K562 (cell line): ENCODE data around the gene DCTD. TPM values are rescaled to one million over a fixed set of nuclear protein-coding genes. Genes with fewer than 3 reads are reported as not detected.

ENCODE experiments used
- BRF1 ChIP-seq: IDR thresholded peaks from 3 replicates; pipeline ENCODE4 v1.6.1; 2011; ENCODE audit warnings: borderline replicate concordance, mild to moderate bottlenecking; ENCODE audit not compliant: insufficient read length; ENCODE audit errors: extremely low read depth
- CC2D1A ChIP-seq: fragments of 450-650 bp; IDR thresholded peaks from 2 replicates; pipeline ENCODE4 v1.6.1; 2017; ENCODE audit warnings: mild to moderate bottlenecking
- GATA2 ChIP-seq: sonication (generic); formaldehyde crosslinking; IDR thresholded peaks from 2 replicates; pipeline ENCODE4 v1.4.0; 2020; ENCODE audit warnings: mild to moderate bottlenecking, missing genetic modification reagents
- HCFC1 ChIP-seq: IDR thresholded peaks from 2 replicates; pipeline ENCODE4 v1.6.1; 2012; ENCODE audit warnings: low read depth, low read length, improper control_type of control experiment
- HDAC8 ChIP-seq: fragments of 450-650 bp; IDR thresholded peaks from 2 replicates; pipeline ENCODE4 v1.6.1; 2016; ENCODE audit warnings: mild to moderate bottlenecking, missing genetic modification characterization, moderate library complexity, missing compliant biosample characterization
- HNRNPL ChIP-seq: fragments of 200-400 bp; formaldehyde crosslinking; IDR thresholded peaks from 2 replicates; pipeline ENCODE4 v1.6.1; 2017; ENCODE audit warnings: low read depth, mild to moderate bottlenecking, low read length
- L3MBTL2 ChIP-seq: fragments of 450-650 bp; IDR thresholded peaks from 2 replicates; pipeline ENCODE4 v1.6.1; 2016; ENCODE audit warnings: mild to moderate bottlenecking, moderate library complexity
- MLX ChIP-seq, 2 experiments: fragments of 450-650 bp in 1 of 2; sonication (generic) in 1 of 2; formaldehyde crosslinking; conservative IDR thresholded peaks; 2 replicates each; pipeline versions ENCODE4 v1.4.0 to v1.8.1; 2020 to 2022; ENCODE audit warnings: mild to moderate bottlenecking in 1 of 2, missing genetic modification reagents in 1 of 2
- MNT ChIP-seq, 2 experiments: fragments of 450-650 bp; conservative IDR thresholded peaks; 2 replicates each; pipeline ENCODE4 v1.6.1; 2017; ENCODE audit warnings: mild to moderate bottlenecking in 2 of 2, moderate library complexity in 2 of 2
- NFRKB ChIP-seq: fragments of 450-650 bp; IDR thresholded peaks from 2 replicates; pipeline ENCODE4 v1.6.1; 2016; ENCODE audit warnings: low read depth
- SP1 ChIP-seq: sonication (generic); formaldehyde crosslinking; IDR thresholded peaks from 2 replicates; pipeline ENCODE4 v1.8.1; 2022; ENCODE audit warnings: mild to moderate bottlenecking, missing genetic modification reagents
- ZFPM2 ChIP-seq: fragments of 250-450 bp; sonication (Bioruptor Pico); IDR thresholded peaks from 2 replicates; pipeline ENCODE4 v1.5.1; 2022; ENCODE audit warnings: mild to moderate bottlenecking
- ZFX ChIP-seq: sonication (generic); formaldehyde crosslinking; IDR thresholded peaks from 2 replicates; pipeline ENCODE4 v1.8.0; 2022; ENCODE audit warnings: mild to moderate bottlenecking, missing genetic modification reagents, moderate library complexity
- ZNF175 ChIP-seq: fragments of 200-800 bp; sonication (Bioruptor generic); IDR thresholded peaks from 2 replicates; pipeline ENCODE4 v1.6.1; 2016; ENCODE audit warnings: low read depth, mild to moderate bottlenecking, missing genetic modification characterization, missing compliant biosample characterization
- ZNF316 ChIP-seq: fragments of 450-650 bp; IDR thresholded peaks from 2 replicates; pipeline ENCODE4 v1.6.1; 2016
- ZNF444 ChIP-seq: fragments of 250-450 bp; sonication (Bioruptor Pico); IDR thresholded peaks from 2 replicates; pipeline ENCODE4 v1.4.0; 2020; ENCODE audit warnings: mild to moderate bottlenecking, moderate library complexity
- ZNF57 ChIP-seq: fragments of 450-650 bp; formaldehyde crosslinking; IDR thresholded peaks from 2 replicates; pipeline ENCODE4 v1.4.0; 2020; ENCODE audit warnings: mild to moderate bottlenecking, moderate library complexity
- ZNF707 ChIP-seq: fragments of 250-450 bp; sonication (Bioruptor Pico); conservative IDR thresholded peaks from 2 replicates; pipeline ENCODE4 v1.8.0; 2022; ENCODE audit warnings: inconsistent platforms, mild to moderate bottlenecking, moderate library complexity
- ZNF766 ChIP-seq: fragments of 200-800 bp; sonication (Bioruptor generic); conservative IDR thresholded peaks from 2 replicates; pipeline ENCODE4 v1.6.1; 2016; ENCODE audit warnings: missing genetic modification characterization, missing compliant biosample characterization
- polyA plus RNA-seq, 8 experiments: library from polyadenylated mRNA; depleted of rRNA in 4 of 8; stranded (reverse) in 5 of 8; unstranded in 3 of 8; fragments of >200 nt; fragmentation: Nextera tagmentation in 2 of 8; fragmentation: Illumina TruSeq in 1 of 8; extraction: Ambion mirVana in 2 of 8; extraction: Trizol in 1 of 8; gene quantifications; 2 replicates each; pipeline versions ENCODE4 v1.2.1 to v1.2.3, GENCODE V29; 2011 to 2014; ENCODE audit warnings: inconsistent platforms in 1 of 8, missing spikeins in 1 of 8
- total RNA-seq, 7 experiments: library from RNA; depleted of rRNA in 6 of 7; stranded (reverse); fragments of >200 nt in 6 of 7; fragmentation: Illumina TruSeq in 2 of 7; extraction: Trizol in 2 of 7; gene quantifications; 2 replicates each; pipeline versions ENCODE4 v1.2.1 to v1.2.3, GENCODE V29; 2011 to 2021; ENCODE audit warnings: low replicate concordance in 1 of 7
- TF ChIP-seq, protein P1 (sequence below): IDR thresholded peaks from 2 replicates; pipeline ENCODE4 v1.6.1; 2011; ENCODE audit warnings: borderline replicate concordance, low read depth, mild to moderate bottlenecking, moderate library complexity, low read length; ENCODE audit not compliant: insufficient read depth, poor library complexity, severe bottlenecking
- TF ChIP-seq, protein P2 (sequence below): fragments of 450-650 bp; IDR thresholded peaks from one replicate; pipeline ENCODE4 v1.6.1; 2018; ENCODE audit warnings: mild to moderate bottlenecking, moderate library complexity; ENCODE audit not compliant: partially characterized antibody
- TF ChIP-seq, protein P3 (sequence below): fragments of 250-450 bp; sonication (Bioruptor Pico); IDR thresholded peaks from 2 replicates; pipeline ENCODE4 v1.8.0; 2021; ENCODE audit warnings: moderate library complexity, mild to moderate bottlenecking, inconsistent platforms

DCTD gene
- total and polyA plus RNA-seq, 9 of the 15 experiments (the other 6 are each of a cell fraction or from before 2014, with no cell fraction given) = 38.7 to 114 (median 76.5) TPM

- TF ChIP-seq BRF1 (no peak), HNRNPL (0 out of 2 replicates have a peak, but pooled peaks have one; percentile 43), ZNF175 (CRISPR knock-in tag) (no peak), L3MBTL2 (peak; percentile 84), ZFX (CRISPR knock-in tag) (peak; percentile 76), ZNF316 (no peak), ZNF707 (CRISPR knock-in tag) (no peak), CC2D1A (0 out of 2 replicates have a peak, but pooled peaks have one; percentile 73), GATA2 (CRISPR knock-in tag) (no peak), ZNF766 (no peak), ZFPM2 (CRISPR knock-in tag) (no peak), HCFC1 (no peak), ZNF57 (no peak), ZNF444 (CRISPR knock-in tag) (no peak), SP1 (CRISPR knock-in tag) (peak; percentile 25; the same call in 1 of the 2 replicates), NFRKB (no peak), HDAC8 (tag) (no peak), MLX (CRISPR knock-in tag; conservative IDR thresholded peaks at IDR 0.05) (no peak), MNT (conservative IDR thresholded peaks at IDR 0.05) (0 out of 4 replicates have a peak, but pooled peaks of 1 of the 2 experiments have one; percentile 29)
- TF ChIP-seq, protein P1, sequence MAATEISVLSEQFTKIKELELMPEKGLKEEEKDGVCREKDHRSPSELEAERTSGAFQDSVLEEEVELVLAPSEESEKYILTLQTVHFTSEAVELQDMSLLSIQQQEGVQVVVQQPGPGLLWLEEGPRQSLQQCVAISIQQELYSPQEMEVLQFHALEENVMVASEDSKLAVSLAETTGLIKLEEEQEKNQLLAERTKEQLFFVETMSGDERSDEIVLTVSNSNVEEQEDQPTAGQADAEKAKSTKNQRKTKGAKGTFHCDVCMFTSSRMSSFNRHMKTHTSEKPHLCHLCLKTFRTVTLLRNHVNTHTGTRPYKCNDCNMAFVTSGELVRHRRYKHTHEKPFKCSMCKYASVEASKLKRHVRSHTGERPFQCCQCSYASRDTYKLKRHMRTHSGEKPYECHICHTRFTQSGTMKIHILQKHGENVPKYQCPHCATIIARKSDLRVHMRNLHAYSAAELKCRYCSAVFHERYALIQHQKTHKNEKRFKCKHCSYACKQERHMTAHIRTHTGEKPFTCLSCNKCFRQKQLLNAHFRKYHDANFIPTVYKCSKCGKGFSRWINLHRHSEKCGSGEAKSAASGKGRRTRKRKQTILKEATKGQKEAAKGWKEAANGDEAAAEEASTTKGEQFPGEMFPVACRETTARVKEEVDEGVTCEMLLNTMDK = no peak
- TF ChIP-seq, protein P2, sequence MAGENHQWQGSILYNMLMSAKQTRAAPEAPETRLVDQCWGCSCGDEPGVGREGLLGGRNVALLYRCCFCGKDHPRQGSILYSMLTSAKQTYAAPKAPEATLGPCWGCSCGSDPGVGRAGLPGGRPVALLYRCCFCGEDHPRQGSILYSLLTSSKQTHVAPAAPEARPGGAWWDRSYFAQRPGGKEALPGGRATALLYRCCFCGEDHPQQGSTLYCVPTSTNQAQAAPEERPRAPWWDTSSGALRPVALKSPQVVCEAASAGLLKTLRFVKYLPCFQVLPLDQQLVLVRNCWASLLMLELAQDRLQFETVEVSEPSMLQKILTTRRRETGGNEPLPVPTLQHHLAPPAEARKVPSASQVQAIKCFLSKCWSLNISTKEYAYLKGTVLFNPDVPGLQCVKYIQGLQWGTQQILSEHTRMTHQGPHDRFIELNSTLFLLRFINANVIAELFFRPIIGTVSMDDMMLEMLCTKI = no peak
- TF ChIP-seq, protein P3, sequence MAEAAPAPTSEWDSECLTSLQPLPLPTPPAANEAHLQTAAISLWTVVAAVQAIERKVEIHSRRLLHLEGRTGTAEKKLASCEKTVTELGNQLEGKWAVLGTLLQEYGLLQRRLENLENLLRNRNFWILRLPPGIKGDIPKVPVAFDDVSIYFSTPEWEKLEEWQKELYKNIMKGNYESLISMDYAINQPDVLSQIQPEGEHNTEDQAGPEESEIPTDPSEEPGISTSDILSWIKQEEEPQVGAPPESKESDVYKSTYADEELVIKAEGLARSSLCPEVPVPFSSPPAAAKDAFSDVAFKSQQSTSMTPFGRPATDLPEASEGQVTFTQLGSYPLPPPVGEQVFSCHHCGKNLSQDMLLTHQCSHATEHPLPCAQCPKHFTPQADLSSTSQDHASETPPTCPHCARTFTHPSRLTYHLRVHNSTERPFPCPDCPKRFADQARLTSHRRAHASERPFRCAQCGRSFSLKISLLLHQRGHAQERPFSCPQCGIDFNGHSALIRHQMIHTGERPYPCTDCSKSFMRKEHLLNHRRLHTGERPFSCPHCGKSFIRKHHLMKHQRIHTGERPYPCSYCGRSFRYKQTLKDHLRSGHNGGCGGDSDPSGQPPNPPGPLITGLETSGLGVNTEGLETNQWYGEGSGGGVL (CRISPR knock-in tag) = no peak
These were observed 21.0 kb upstream of the DCTD start (continued) for GRCh38 chr4:182938205-182938645.
